H9 (cell line): Measurements from ENCODE around the gene MYL6B. TPM values are rescaled to one million over a fixed set of nuclear protein-coding genes. Genes with fewer than 3 reads are reported as not detected.

Source experiments
- DNase-seq: peaks from one replicate; pipeline ENCODE4 v3.0.0-alpha.2; 2017
- H2AFZ ChIP-seq: one replicate; pipeline ENCODE4 v1.6.1; 2013; ENCODE audit warnings: mild to moderate bottlenecking, low read length, control low read depth, moderate library complexity
- H2AK5ac ChIP-seq: 2 replicates; pipeline ENCODE4 v1.6.1; 2013; ENCODE audit warnings: low read length, control low read depth, mixed read lengths; ENCODE audit not compliant: insufficient read length
- H2BK120ac ChIP-seq: one replicate; pipeline ENCODE4 v1.6.1; 2013; ENCODE audit warnings: low read depth, mild to moderate bottlenecking, low read length, control low read depth, inconsistent platforms; ENCODE audit not compliant: poor library complexity, severe bottlenecking
- H2BK12ac ChIP-seq: 2 replicates; pipeline ENCODE4 v1.6.1; 2013; ENCODE audit warnings: low read length, control low read depth, mixed read lengths, low read depth; ENCODE audit not compliant: insufficient read length
- H2BK15ac ChIP-seq: 2 replicates; pipeline ENCODE4 v1.6.1; 2013; ENCODE audit warnings: low read depth, low read length, control low read depth
- H2BK20ac ChIP-seq: one replicate; pipeline ENCODE4 v1.6.1; 2013; ENCODE audit warnings: low read depth, mild to moderate bottlenecking, low read length, control low read depth, inconsistent platforms; ENCODE audit not compliant: poor library complexity, severe bottlenecking
- H2BK5ac ChIP-seq: 2 replicates; pipeline ENCODE4 v1.6.1; 2013; ENCODE audit warnings: low read length, control low read depth, mixed read lengths; ENCODE audit not compliant: insufficient read length
- H3K14ac ChIP-seq: 2 replicates; pipeline ENCODE4 v1.6.1; 2013; ENCODE audit warnings: low read length, control low read depth; ENCODE audit not compliant: insufficient read depth
- H3K18ac ChIP-seq: 2 replicates; pipeline ENCODE4 v1.6.1; 2013; ENCODE audit warnings: low read depth, mild to moderate bottlenecking, mixed read lengths, low read length, control low read depth; ENCODE audit not compliant: insufficient read length
- H3K23ac ChIP-seq: 2 replicates; pipeline ENCODE4 v1.6.1; 2013; ENCODE audit warnings: low read length, control low read depth, mixed read lengths, low read depth; ENCODE audit not compliant: insufficient read length
- H3K23me2 ChIP-seq: 2 replicates; pipeline ENCODE4 v1.6.1; 2013; ENCODE audit warnings: low read depth, mild to moderate bottlenecking, mixed read lengths, low read length, control low read depth; ENCODE audit not compliant: insufficient read length, poor library complexity, severe bottlenecking
- H3K27ac ChIP-seq: 2 replicates; pipeline ENCODE4 v1.5.1; 2013; ENCODE audit warnings: low read length, control low read depth, mixed read lengths, low read depth; ENCODE audit not compliant: insufficient read length
- H3K27me3 ChIP-seq: 2 replicates; pipeline ENCODE4 v1.6.1; 2013; ENCODE audit warnings: low read length, control low read depth, inconsistent platforms; ENCODE audit not compliant: insufficient read depth
- H3K4ac ChIP-seq: 2 replicates; pipeline ENCODE4 v1.6.1; 2013; ENCODE audit warnings: low read depth, mild to moderate bottlenecking, control low read depth, inconsistent platforms, low read length, moderate library complexity
- H3K4me1 ChIP-seq: 2 replicates; pipeline ENCODE4 v1.6.1; 2013; ENCODE audit warnings: low read length, control low read depth, inconsistent platforms; ENCODE audit not compliant: insufficient read depth
- H3K4me2 ChIP-seq: 2 replicates; pipeline ENCODE4 v1.6.1; 2013; ENCODE audit warnings: low read length, control low read depth, mixed read lengths; ENCODE audit not compliant: insufficient read length, insufficient read depth
- H3K56ac ChIP-seq: 2 replicates; pipeline ENCODE4 v1.6.1; 2013; ENCODE audit warnings: low read depth, mild to moderate bottlenecking, mixed read lengths, low read length, control low read depth; ENCODE audit not compliant: insufficient read length
- H3K79me1 ChIP-seq: 2 replicates; pipeline ENCODE4 v1.6.1; 2013; ENCODE audit warnings: low read depth, mild to moderate bottlenecking, moderate library complexity, low read length, control low read depth, inconsistent platforms; ENCODE audit not compliant: insufficient read depth, poor library complexity, severe bottlenecking
- H3K79me2 ChIP-seq: 2 replicates; pipeline ENCODE4 v1.6.1; 2013; ENCODE audit warnings: low read length, control low read depth, inconsistent platforms; ENCODE audit not compliant: insufficient read depth
- H3K9ac ChIP-seq: 2 replicates; pipeline ENCODE4 v1.6.1; 2013; ENCODE audit warnings: low read length, control low read depth, mixed read lengths; ENCODE audit not compliant: insufficient read length; ENCODE audit errors: extremely low read depth
- H3K9me3 ChIP-seq: one replicate; pipeline ENCODE4 v1.6.1; 2013; ENCODE audit warnings: low read depth, low read length, inconsistent platforms; ENCODE audit not compliant: control insufficient read depth
- H3T11ph ChIP-seq: one replicate; pipeline ENCODE4 v1.6.1; 2013; ENCODE audit warnings: mild to moderate bottlenecking, low read length, control low read depth, inconsistent platforms
- H4K20me1 ChIP-seq: one replicate; pipeline ENCODE4 v1.6.1; 2013; ENCODE audit not compliant: control insufficient read depth, insufficient read length, insufficient read depth
- H4K5ac ChIP-seq: 2 replicates; pipeline ENCODE4 v1.6.1; 2013; ENCODE audit warnings: low read depth, mild to moderate bottlenecking, mixed read lengths, low read length, control low read depth; ENCODE audit not compliant: insufficient read length
- H4K8ac ChIP-seq: replicated peaks from 2 replicates; pipeline ENCODE4 v1.6.1; 2013; ENCODE audit warnings: low read length, control low read depth, mixed read lengths, low read depth; ENCODE audit not compliant: insufficient read length
- H4K91ac ChIP-seq: 2 replicates; pipeline ENCODE4 v1.6.1; 2013; ENCODE audit warnings: low read depth, mild to moderate bottlenecking, moderate library complexity, mixed read lengths, low read length, control low read depth; ENCODE audit not compliant: insufficient read length
- H3K27ac Mint-ChIP-seq, 3 experiments: 2 replicates in 2 of 3; 3 replicates in 1 of 3; pipeline ENCODE4 v1.8.0; 2020 to 2021; ENCODE audit warnings: mixed read lengths in 3 of 3, mild to moderate bottlenecking in 1 of 3, moderate library complexity in 1 of 3
- H3K27me3 Mint-ChIP-seq: 2 replicates; pipeline ENCODE4 v1.8.0; 2021; ENCODE audit warnings: low read depth, mild to moderate bottlenecking, moderate library complexity, mixed read lengths
- H3K36me3 Mint-ChIP-seq, 3 experiments: 2 replicates in 2 of 3; 3 replicates in 1 of 3; pipeline ENCODE4 v1.8.0; 2020 to 2021; ENCODE audit warnings: low read depth in 3 of 3, mixed read lengths in 3 of 3; ENCODE audit not compliant: insufficient read depth in 1 of 3
- H3K4me1 Mint-ChIP-seq, 2 experiments: 2 replicates each; pipeline ENCODE4 v1.8.0; 2020; ENCODE audit warnings: mixed read lengths in 2 of 2
- H3K4me3 Mint-ChIP-seq, 2 experiments: 2 replicates in 1 of 2; 3 replicates in 1 of 2; pipeline ENCODE4 v1.8.0; 2020 to 2021; ENCODE audit warnings: mild to moderate bottlenecking in 2 of 2, mixed read lengths in 2 of 2, moderate library complexity in 1 of 2
- H3K9me3 Mint-ChIP-seq, 2 experiments: 2 replicates in 1 of 2; 3 replicates in 1 of 2; pipeline ENCODE4 v1.8.0; 2020; ENCODE audit warnings: mild to moderate bottlenecking in 2 of 2, mixed read lengths in 2 of 2, moderate library complexity in 1 of 2
- total RNA-seq: library from RNA; stranded (reverse); gene quantifications from 2 replicates; pipeline ENCODE4 v1.2.1, GENCODE V29; 2021
- TF ChIP-seq, protein P1 (sequence below): fragments of 200-600 bp; sonication (generic); conservative IDR thresholded peaks from 3 replicates; pipeline ENCODE4 v1.8.0; 2021; ENCODE audit warnings: antibody characterized with exemption, mild to moderate bottlenecking

The MYL6B gene
- total RNA-seq, 1 experiment from 2014 or later, result 165 TPM

DNA sequence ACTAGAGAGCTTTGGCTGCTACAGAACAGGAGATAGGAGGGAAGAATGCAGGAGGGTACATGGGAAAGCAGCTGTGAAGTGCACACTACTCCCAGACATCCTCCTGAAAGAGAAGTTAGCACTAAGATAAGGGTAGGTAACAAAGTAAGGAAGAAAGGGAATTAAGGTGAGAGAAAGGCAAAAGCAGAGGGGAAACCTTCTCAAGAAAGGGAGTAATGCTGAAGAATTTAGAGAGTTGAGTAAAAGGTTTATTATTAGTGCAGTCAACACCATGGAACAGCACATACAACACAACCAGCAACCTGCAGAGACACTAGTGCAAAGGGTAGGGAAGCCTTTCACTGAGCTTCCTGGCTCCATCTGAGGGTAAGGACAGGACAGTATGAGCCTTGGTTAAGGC is 51.9 kb downstream of the MYL6B start:
- Mint-ChIP-seq H3K36me3 (peaks cover 21 to 49% (median 39%) of the 10 kb centered on the region in 3 experiments; a peak in 6 of 7 replicates), H3K27me3 (no peaks in the 10 kb centered on the region), H3K4me3 (no peak overlapping the region), H3K4me1 (no peaks in the 10 kb centered on the region), H3K27ac (peak overlapping the region in 2 of 3 experiments; percentile 13 to 14; a peak in 3 of 7 replicates), H3K9me3 (no peaks in the 10 kb centered on the region)
- Histone ChIP-seq H3K4me2 (no peak overlapping the region), H2BK20ac (no peak overlapping the region), H4K5ac (no peak overlapping the region), H2AFZ (no peak overlapping the region), H3K56ac (no peak overlapping the region), H2BK12ac (no peak overlapping the region), H3K27me3 (no peaks in the 10 kb centered on the region), H4K8ac (no peak overlapping the region), H3K4me1 (no peaks in the 10 kb centered on the region), H3K79me2 (no peaks in the 10 kb centered on the region), H3K18ac (no peak overlapping the region), H3T11ph (no peak overlapping the region), H3K79me1 (no peaks in the 10 kb centered on the region), H3K23ac (no peak overlapping the region), H4K20me1 (no peaks in the 10 kb centered on the region), H3K9ac (no peak overlapping the region), H3K27ac (no peak overlapping the region), H2BK5ac (no peak overlapping the region), H3K14ac (no peak overlapping the region), H2AK5ac (no peak overlapping the region), H2BK15ac (no peak overlapping the region), H3K9me3 (no peaks in the 10 kb centered on the region), H2BK120ac (no peak overlapping the region), H3K23me2 (no peaks in the 10 kb centered on the region), H4K91ac (no peak overlapping the region), H3K4ac (no peak overlapping the region)
- DNase-seq, result no peak
- TF ChIP-seq, protein P1, sequence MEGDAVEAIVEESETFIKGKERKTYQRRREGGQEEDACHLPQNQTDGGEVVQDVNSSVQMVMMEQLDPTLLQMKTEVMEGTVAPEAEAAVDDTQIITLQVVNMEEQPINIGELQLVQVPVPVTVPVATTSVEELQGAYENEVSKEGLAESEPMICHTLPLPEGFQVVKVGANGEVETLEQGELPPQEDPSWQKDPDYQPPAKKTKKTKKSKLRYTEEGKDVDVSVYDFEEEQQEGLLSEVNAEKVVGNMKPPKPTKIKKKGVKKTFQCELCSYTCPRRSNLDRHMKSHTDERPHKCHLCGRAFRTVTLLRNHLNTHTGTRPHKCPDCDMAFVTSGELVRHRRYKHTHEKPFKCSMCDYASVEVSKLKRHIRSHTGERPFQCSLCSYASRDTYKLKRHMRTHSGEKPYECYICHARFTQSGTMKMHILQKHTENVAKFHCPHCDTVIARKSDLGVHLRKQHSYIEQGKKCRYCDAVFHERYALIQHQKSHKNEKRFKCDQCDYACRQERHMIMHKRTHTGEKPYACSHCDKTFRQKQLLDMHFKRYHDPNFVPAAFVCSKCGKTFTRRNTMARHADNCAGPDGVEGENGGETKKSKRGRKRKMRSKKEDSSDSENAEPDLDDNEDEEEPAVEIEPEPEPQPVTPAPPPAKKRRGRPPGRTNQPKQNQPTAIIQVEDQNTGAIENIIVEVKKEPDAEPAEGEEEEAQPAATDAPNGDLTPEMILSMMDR, result no peak
